ENCODE data around the gene LIME1. TPM values are rescaled to one million over a fixed set of nuclear protein-coding genes. Genes with fewer than 3 reads are reported as not detected.

Gene LIME1
- total RNA-seq, 1 experiment from 2014 or later: 17.5 TPM

- in situ Hi-C loops (cut with HindIII; ENCODE audit: low pct_unique_long_range_greater_than_20kb, low sequenced_read_pairs): no loop called here
Observed at GRCh38 chr20:63778034-63778752, 41.7 kb downstream of the LIME1 start.

GRCh38 chr20:63778857-63779256 lies 42.4 kb downstream of the LIME1 start:
- in situ Hi-C loops (cut with HindIII; ENCODE audit: low pct_unique_long_range_greater_than_20kb, low sequenced_read_pairs): no loop called here
- no peak for DNase-seq (ENCODE audit: low read depth)

More at GRCh38 chr20:63778034-63778752, 41.7 kb downstream of the LIME1 start:
- DNase-seq (ENCODE audit: low read depth): peak; percentile 57

GRCh38 chr20:63781181-63781580 lies 44.7 kb downstream of the LIME1 start:
- no peak for DNase-seq (ENCODE audit: low read depth)
- in situ Hi-C loops (cut with HindIII; ENCODE audit: low pct_unique_long_range_greater_than_20kb, low sequenced_read_pairs): no loop called here

DNA sequence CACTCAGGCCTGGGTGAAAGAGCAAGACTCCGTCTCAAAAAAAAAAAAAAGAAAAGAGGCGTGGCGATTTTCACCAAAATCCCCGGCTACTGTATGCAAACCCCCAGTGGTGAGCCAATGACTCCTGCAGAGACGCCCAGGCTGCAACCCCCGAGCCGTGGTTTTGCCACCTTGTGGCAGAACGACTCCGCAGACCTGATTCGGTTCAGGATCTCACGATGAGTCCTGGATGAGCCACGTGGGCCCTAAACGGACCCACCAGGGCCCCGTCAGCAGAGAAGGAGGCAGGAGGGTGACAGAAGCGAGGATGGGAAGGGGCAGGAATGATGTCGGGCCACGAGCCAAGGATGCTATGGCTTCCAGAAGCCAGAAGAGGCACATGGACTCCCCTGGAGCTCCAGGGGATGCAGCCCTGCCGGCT lies 45.6 kb downstream of the LIME1 start:
- DNase-seq (ENCODE audit: low read depth): no peak
- in situ Hi-C loops (cut with HindIII; ENCODE audit: low pct_unique_long_range_greater_than_20kb, low sequenced_read_pairs): no loop called here

DNA sequence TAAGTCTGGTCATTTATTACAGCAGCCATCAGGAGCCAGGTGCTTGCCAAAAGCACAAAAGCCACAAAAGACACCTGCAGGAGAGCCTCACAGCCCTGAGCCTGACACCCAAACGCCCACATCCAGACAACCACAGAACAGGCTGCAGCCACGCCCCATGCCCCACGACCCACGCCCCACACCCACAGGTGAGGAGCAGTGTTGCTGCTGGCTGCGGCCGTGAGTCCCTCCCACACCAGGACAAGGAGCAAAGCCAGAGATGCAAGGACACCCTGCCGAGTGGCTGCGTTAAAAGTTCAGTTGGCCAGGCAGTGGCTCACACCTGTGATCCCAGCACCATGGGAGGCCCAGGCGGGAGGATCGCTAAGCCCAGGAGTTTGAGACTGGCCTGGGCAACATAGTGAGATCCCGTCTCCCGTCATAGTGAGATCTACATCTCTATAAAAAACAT lies 46.1 kb downstream of the LIME1 start:
- DNase-seq (ENCODE audit: low read depth): no peak
- in situ Hi-C loops (cut with HindIII; ENCODE audit: low pct_unique_long_range_greater_than_20kb, low sequenced_read_pairs): no loop called here

- DNase-seq (ENCODE audit: low read depth): no peak
- in situ Hi-C loops (cut with HindIII; ENCODE audit: low pct_unique_long_range_greater_than_20kb, low sequenced_read_pairs): no loop called here
Observed at GRCh38 chr20:63783970-63784369, 47.5 kb downstream of the LIME1 start.

- DNase-seq (ENCODE audit: low read depth): no peak
- in situ Hi-C loops (cut with HindIII; ENCODE audit: low pct_unique_long_range_greater_than_20kb, low sequenced_read_pairs): no loop called here
Observed at GRCh38 chr20:63785691-63786131, 49.2 kb downstream of the LIME1 start.

DNA sequence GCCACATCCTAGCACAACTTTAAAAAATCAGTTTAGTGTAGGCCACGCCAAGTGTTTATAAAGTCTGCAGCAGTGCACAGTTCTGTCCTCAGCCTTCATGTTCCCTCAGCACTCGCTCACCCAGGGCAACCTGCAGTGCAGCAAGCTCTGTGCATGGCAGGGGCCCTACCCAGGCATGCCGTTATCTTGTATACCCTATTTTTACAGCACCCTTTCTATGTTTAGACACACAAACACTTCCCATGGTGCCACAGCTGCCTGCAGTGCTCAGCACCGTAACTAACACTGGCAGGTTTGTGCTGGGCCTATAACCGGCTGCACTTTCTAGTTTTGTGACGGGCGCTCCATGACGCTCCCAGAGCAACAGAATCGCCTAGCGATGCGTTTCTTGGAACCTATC lies 50.8 kb downstream of the LIME1 start:
- DNase-seq (ENCODE audit: low read depth): no peak
- in situ Hi-C loops (cut with HindIII; ENCODE audit: low pct_unique_long_range_greater_than_20kb, low sequenced_read_pairs): no loop called here

- DNase-seq (ENCODE audit: low read depth): no peak
- in situ Hi-C loops (cut with HindIII; ENCODE audit: low pct_unique_long_range_greater_than_20kb, low sequenced_read_pairs): no loop called here
Observed at GRCh38 chr20:63787749-63788148, 51.3 kb downstream of the LIME1 start.

Other genes with a start within 250 kb of the LIME1 start
- gene EEF1A2, start 237.6 kb upstream of the LIME1 start, total RNA-seq (2014; rRNA removed; shearing (Covaris generic); ENCODE audit: low replicate concordance): 249 and 281 TPM in 2 replicates
- gene PPDPF, start 215.9 kb upstream of the LIME1 start, total RNA-seq (2014; rRNA removed; shearing (Covaris generic); ENCODE audit: low replicate concordance): 35.9 and 103 TPM in 2 replicates
- 3.2 and 4.4 TPM in 2 replicates for gene PTK6, start 199.3 kb upstream of the LIME1 start, total RNA-seq (2014; rRNA removed; shearing (Covaris generic); ENCODE audit: low replicate concordance)
- not detected in 2 replicates for gene SRMS, start 188.9 kb upstream of the LIME1 start, total RNA-seq (2014; rRNA removed; shearing (Covaris generic); ENCODE audit: low replicate concordance)
- 1.1 and 8.2 TPM in 2 replicates for gene FNDC11, start 182.5 kb upstream of the LIME1 start, total RNA-seq (2014; rRNA removed; shearing (Covaris generic); ENCODE audit: low replicate concordance)
- gene HELZ2, start 162.4 kb upstream of the LIME1 start, total RNA-seq (2014; rRNA removed; shearing (Covaris generic); ENCODE audit: low replicate concordance): 26.3 and 30.3 TPM in 2 replicates
- 9.6 and 18.1 TPM in 2 replicates for gene GMEB2, start 109.6 kb upstream of the LIME1 start, total RNA-seq (2014; rRNA removed; shearing (Covaris generic); ENCODE audit: low replicate concordance)
- 70.6 and 73.0 TPM in 2 replicates for gene STMN3, start 83.2 kb upstream of the LIME1 start, total RNA-seq (2014; rRNA removed; shearing (Covaris generic); ENCODE audit: low replicate concordance)
- 12.5 and 13.6 TPM in 2 replicates for gene RTEL1, start 78.4 kb upstream of the LIME1 start, total RNA-seq (2014; rRNA removed; shearing (Covaris generic); ENCODE audit: low replicate concordance)
- 1.5 TPM in 1 of 2 replicates, not detected in the other for gene TNFRSF6B, start 40.0 kb upstream of the LIME1 start, total RNA-seq (2014; rRNA removed; shearing (Covaris generic); ENCODE audit: low replicate concordance)
- 57.0 and 69.7 TPM in 2 replicates for gene ARFRP1, start 28.7 kb upstream of the LIME1 start, total RNA-seq (2014; rRNA removed; shearing (Covaris generic); ENCODE audit: low replicate concordance)
- 44.3 and 49.9 TPM in 2 replicates for gene ZGPAT, start 28.6 kb upstream of the LIME1 start, total RNA-seq (2014; rRNA removed; shearing (Covaris generic); ENCODE audit: low replicate concordance)
- 166 and 300 TPM in 2 replicates for gene SLC2A4RG, start 3.1 kb downstream of the LIME1 start, total RNA-seq (2014; rRNA removed; shearing (Covaris generic); ENCODE audit: low replicate concordance)
- gene ZBTB46, start 94.6 kb downstream of the LIME1 start, total RNA-seq (2014; rRNA removed; shearing (Covaris generic); ENCODE audit: low replicate concordance): 9.6 and 10.4 TPM in 2 replicates
- not detected in 2 replicates for gene ABHD16B, start 124.8 kb downstream of the LIME1 start, total RNA-seq (2014; rRNA removed; shearing (Covaris generic); ENCODE audit: low replicate concordance)
- gene TPD52L2, start 128.6 kb downstream of the LIME1 start, total RNA-seq (2014; rRNA removed; shearing (Covaris generic); ENCODE audit: low replicate concordance): 189 TPM in 2 replicates
- gene DNAJC5, start 158.5 kb downstream of the LIME1 start, total RNA-seq (2014; rRNA removed; shearing (Covaris generic); ENCODE audit: low replicate concordance): 60.9 and 69.2 TPM in 2 replicates
- 31.0 and 46.9 TPM in 2 replicates for gene UCKL1, start 219.8 kb downstream of the LIME1 start, total RNA-seq (2014; rRNA removed; shearing (Covaris generic); ENCODE audit: low replicate concordance)
- 5.8 and 6.6 TPM in 2 replicates for gene ZNF512B, start 233.3 kb downstream of the LIME1 start, total RNA-seq (2014; rRNA removed; shearing (Covaris generic); ENCODE audit: low replicate concordance)
- gene SAMD10, start 243.0 kb downstream of the LIME1 start, total RNA-seq (2014; rRNA removed; shearing (Covaris generic); ENCODE audit: low replicate concordance): 0.95 and 1.2 TPM in 2 replicates
- gene PRPF6, start 244.5 kb downstream of the LIME1 start, total RNA-seq (2014; rRNA removed; shearing (Covaris generic); ENCODE audit: low replicate concordance): 126 and 130 TPM in 2 replicates